Measurements from ENCODE around the gene OOSP3.
"Not testable (repeated sequence)": the region's sequence is repeated elsewhere in the genome, so short reads cannot be mapped to it uniquely, and the experiment has no call there.

The OOSP3 gene

DNA sequence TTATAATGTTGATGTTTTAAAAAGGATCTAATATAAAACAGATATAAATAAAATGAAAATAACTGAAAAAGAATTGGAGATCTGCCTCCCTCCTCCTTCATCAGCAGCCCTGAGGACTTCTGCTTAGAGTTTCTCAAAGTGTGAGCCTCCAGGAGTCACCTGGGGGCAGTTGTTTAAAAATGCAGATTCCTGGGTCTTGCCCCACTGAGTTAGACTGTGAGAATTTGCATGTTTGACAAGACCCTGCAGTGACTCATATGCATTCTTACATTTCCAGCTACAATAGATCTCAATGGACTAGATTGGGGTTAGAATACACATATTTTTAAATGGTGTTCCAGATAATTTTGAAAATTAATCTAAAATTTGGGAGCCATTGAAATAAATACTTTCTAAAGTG lies 798 bp upstream of the OOSP3 start:
- DNase-seq = no peak

DNA sequence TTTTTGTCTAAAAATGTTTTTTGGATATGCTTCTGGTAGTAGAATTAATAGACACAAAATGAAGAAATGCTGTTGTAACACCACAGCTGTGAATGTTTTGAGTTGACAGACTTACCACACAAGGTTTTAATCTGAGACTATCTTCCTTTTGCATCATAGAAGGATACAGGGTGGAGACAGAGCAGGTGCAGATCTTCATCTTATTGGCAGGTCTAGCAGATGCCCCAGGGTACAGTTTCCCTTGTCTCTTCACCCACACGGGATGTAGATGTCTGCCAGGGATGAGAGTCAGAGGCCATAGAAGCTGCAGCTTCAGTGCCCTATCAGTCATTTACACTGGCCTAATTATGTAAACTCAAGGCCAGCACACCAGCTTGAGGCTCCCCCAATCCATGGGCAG lies 985 bp downstream of the OOSP3 start:
- DNase-seq = no peak

DNA sequence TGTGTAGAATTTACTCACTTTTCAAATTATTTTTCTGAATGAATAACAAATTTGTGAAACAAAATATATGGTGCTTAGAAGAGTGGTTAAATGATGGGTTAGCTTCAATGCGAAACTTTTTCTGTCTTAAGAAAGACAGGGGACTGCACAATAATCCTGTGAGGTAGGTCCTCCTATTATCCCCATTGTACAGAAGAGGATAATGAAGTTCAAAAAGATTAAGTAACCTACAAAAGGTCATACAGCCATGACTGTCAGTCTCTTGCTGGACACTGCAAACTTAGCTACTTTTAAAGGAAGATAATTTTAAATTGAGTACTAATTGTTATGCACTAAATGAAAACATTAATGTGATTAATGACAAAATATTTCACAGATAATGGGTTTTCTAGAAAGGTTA lies 5.0 kb downstream of the OOSP3 start:
- no peak for DNase-seq

DNA sequence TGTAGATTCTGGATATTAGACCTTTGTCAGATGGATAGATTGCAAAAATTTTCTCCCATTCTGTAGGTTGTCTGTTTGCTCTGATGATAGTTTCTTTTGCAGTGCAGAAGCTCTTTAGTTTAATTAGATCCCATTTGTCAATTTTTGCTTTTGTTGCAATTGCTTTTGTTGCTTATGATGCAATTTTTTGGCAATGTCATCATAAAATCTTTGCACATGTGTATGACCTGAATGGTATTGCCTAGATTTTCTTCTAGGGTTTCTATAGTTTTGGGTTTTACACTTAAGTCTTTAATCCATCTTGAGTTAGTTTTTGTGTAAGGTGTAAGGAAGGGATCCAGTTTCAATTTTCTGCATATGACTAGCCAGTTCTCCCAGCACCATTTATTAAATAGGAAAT lies 8.6 kb downstream of the OOSP3 start:
- DNase-seq = not testable (repeated sequence)

- no peak for DNase-seq
Measured at GRCh38 chr11:59891781-59892181, 13.2 kb downstream of the OOSP3 start.

GRCh38 chr11:59894616-59895015 lies 16.0 kb downstream of the OOSP3 start:
- DNase-seq = no peak

DNA sequence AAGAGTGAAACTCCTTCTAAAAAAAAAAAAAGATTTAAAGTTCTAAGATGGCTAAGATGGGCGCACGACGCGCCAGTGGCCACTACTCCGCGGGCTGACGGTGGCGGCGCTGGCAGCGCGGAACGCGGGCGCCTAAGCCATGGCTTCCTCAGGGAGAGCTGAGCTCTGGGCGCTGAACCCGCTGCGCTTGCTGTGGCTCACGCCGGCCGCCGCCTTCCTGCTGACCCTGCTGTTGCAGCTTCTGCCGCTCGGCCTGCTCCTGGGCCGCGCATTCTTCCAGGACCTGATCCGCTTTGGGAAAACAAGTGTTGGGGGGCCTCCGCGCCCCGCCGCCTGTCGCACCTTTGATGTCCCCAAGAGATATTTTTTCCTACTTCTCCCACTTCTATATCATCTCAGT lies 19.5 kb downstream of the OOSP3 start:
- no peak for DNase-seq

GRCh38 chr11:59898650-59899049 lies 20.1 kb downstream of the OOSP3 start:
- DNase-seq = no peak

DNA sequence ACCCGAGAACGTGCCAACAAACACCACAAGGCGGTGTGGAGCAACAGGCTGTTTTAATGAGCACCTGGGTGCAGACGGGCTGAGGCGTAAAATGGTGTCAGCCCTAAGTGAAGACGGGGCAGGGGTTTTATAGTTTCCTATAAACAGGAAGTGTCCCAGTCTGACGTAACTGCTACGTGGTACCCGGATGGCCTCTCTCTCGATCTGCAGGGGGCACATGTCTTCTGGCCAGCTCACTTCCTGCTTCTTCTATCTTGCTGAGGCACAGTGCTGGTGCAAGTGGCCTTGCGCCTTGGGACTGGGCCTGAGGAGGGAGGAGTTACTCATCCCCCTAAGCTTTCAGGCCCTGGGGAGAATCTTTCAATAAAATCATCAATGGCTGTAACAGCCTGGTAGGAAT lies 20.9 kb downstream of the OOSP3 start:
- no peak for DNase-seq

- no peak for DNase-seq
Measured at GRCh38 chr11:59900366-59901126, 22.0 kb downstream of the OOSP3 start.

- no peak for DNase-seq
Measured at GRCh38 chr11:59901306-59901705, 22.7 kb downstream of the OOSP3 start.

GRCh38 chr11:59903569-59903968 lies 25.0 kb downstream of the OOSP3 start:
- DNase-seq = not testable (repeated sequence)

GRCh38 chr11:59918480-59918879 lies 39.9 kb downstream of the OOSP3 start:
- DNase-seq = no peak

DNA sequence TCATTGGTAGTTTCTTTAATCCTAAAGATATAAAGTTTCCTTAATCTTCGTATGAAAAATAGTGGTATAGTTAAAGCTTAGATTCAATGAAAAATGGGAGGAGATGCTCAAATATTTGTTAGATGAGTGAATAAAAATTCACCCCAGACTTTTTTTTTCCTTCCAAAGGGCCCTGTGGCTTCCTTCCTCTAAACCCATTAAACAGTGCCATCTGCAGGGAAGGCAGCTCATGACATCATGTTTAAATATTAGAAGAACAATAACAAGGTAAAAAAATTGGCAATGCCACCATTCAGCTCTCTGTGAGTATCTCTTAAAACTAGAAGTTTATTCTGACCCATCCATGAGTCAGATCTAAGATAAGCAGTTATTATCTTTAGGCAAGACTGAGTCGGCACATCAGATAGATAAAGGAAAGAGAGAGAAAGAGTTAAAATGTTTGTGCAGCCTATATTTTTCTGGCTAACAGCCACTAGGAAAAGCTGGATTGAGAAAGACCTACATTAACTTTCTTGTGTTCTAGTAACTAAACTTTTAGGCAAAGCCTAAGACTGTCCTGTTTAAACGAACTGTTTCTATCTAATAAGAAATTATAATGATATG lies 40.5 kb downstream of the OOSP3 start:
- no peak for DNase-seq

GRCh38 chr11:59923813-59924212 lies 45.2 kb downstream of the OOSP3 start:
- no peak for DNase-seq

DNA sequence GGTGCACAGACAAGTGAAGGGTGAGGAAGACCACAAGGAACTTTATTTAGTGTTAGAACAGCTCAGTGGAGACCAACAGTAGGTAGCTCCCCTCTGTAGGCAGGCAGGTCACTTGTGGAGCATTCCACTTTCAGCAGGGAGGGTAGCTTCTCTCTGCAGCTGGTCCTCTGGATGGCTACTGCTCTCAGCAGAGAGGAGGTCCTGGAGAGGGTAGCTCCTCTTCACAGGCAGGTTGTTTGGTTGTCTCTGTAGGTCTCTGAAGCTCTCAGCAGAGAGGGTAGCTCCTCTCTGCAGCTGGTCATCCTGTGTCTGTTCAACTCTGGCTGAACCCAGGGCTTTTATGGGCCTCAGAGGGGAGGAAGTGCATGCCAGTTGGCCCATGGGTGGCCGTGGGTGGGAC lies 53.1 kb downstream of the OOSP3 start:
- DNase-seq = no peak

GRCh38 chr11:59938132-59938531 lies 59.5 kb downstream of the OOSP3 start, which contains the start of gene OOSP1:
Gene OOSP1, plus strand, starts transcription at chr11:59938432. Its CDS starts 23 bp downstream, at chr11:59938455.
- no peak for DNase-seq

DNA sequence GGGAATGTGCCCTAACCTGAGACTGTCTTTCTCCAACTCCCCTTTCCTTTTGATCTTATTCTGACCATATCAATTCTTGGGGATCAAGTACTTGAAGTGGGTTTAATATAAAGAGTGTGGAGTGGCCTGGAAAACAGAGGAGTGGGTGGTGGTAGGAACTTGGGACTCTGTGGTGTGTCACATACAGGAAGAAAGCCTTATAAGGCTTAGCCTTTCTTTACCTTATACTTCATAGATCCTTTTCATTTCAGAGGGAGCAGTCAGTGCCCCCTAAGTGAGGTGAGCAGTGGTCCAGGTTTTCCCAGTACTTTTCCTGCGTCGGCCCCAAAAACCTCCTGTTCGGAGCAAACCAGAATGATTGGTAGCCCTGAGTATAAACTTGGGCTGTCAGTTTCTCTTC lies 60.1 kb downstream of the OOSP3 start:
- no peak for DNase-seq

DNA sequence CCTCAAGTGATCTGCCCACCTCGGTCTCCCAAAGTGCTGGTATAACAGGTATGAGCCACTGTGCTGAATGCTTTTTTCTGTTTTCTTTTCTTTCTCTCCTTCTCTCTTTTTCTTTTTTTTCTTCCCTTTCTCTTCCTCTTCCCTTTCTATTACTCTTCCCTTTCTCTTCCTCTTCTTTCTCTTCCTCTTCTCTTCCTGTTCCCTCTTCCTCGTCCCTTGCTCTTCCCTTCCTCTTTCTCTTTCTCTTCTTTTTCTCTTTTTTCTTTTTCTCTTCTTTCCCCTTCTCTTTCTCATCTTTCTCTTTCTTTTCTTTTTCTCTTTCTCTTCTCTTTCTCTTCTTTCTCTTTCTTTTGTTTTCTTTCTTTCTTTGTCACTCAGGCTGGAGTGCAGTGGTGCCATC lies 60.9 kb downstream of the OOSP3 start:
- no peak for DNase-seq

DNA sequence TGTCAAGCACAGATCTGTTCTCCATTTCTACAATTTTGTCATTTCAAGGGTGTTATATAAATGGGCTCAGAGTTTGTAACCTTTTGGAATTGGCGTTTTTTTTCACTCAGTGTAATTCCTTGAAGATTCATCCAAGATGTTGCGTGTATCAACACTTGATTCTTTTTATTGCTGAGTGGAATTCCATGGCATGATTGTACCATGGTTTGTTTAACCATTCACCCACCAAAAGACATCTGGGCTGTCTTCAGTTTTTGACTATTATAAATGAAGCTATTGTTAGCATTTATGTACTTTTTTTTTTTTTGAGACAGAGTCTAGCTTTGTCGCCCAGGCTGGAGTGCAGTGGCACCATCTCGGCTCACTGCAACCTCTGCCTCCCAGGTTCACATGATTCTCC lies 62.5 kb downstream of the OOSP3 start:
- no peak for DNase-seq

DNA sequence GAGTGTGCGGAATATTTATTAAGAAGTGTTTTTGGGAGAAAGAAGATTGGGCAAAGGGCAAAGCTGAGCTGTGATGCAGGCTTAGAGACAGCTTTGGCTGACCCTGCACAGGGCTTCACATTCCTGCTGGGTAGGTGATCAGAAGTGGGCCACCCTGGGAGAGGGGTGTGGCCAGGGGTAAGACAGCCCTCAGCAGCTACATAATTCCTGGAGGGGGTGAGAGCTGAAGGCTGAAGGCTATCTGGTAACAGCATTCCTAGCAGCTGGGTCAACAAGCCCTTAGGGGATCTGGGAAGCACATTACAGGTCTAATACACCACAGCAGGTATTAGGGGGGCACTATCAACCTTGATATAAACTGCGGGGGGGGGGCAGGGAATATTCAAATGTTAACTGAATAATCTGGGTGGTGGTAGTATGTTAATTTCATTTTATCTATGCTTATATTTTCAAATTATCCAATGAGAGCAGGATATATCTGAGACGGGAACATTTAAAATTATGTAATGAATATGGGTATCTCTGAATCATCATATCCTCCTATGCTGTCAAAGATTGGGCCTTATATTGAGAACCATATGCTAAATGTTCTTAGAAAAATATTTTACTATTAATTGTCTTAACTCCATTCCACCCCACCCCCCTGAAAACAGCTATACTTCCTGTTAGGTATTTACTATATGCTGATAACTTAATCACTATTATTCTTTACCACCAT lies 65.6 kb downstream of the OOSP3 start:
- DNase-seq = no peak

DNA sequence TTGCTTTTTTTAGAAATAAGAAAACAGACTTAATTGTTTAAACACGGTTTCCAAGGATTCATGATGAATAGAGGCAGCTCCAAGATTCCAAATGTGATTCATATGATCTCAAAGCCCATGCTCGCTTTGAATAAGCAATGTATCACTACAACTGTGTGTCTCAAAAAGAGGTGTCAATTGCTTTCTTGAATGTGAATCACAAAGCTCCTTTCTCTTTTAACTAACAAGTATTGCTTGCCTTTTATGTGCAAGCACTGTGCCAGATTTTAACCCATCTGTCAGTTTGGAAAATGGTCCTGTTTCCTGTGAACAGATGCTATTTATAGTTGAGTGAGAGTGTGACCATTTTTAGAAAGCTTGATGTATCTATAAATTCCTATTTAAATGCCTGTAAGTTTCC lies 66.1 kb downstream of the OOSP3 start:
- DNase-seq = no peak
